ENCODE measurements around the gene CNPY3.

The CNPY3 gene

GRCh38 chr6:42961020-42961470 is 31.8 kb downstream of the CNPY3 start:
- no peak for DNase-seq

- no peak for DNase-seq
These were observed 32.8 kb downstream of the CNPY3 start for GRCh38 chr6:42962096-42962495.

DNA sequence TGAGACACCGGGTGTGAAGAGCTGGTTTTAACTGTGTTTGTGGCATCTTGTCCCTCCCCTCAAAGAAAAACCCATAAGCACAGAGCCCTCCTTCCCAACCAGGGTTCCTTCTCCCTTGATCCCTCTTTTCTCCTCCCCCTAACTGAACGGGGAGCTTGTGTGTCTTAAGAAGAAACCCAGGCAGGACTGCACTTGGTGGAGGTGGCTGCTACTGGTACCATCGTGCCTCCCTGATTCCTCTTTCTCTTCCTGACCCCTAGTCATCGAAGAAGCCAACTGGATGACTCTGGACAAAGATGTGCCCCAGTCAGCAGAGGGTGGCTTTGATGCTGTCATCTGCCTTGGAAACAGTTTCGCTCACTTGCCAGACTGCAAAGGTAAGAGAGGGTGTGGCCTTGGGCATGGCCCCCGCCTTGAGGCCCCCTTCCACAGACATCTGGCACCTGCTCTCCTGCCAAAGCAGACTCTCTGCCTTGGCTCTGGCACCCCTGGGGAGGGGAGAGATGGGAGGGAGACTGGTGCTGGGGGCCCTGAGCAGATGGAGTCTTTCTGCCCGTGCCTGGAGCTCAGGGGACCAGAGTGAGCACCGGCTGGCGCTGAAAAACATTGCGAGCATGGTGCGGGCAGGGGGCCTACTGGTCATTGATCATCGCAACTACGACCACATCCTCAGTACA is 33.4 kb downstream of the CNPY3 start:
- no peak for DNase-seq

GRCh38 chr6:42963179-42963854 is 34.0 kb downstream of the CNPY3 start:
- no peak for DNase-seq

DNA sequence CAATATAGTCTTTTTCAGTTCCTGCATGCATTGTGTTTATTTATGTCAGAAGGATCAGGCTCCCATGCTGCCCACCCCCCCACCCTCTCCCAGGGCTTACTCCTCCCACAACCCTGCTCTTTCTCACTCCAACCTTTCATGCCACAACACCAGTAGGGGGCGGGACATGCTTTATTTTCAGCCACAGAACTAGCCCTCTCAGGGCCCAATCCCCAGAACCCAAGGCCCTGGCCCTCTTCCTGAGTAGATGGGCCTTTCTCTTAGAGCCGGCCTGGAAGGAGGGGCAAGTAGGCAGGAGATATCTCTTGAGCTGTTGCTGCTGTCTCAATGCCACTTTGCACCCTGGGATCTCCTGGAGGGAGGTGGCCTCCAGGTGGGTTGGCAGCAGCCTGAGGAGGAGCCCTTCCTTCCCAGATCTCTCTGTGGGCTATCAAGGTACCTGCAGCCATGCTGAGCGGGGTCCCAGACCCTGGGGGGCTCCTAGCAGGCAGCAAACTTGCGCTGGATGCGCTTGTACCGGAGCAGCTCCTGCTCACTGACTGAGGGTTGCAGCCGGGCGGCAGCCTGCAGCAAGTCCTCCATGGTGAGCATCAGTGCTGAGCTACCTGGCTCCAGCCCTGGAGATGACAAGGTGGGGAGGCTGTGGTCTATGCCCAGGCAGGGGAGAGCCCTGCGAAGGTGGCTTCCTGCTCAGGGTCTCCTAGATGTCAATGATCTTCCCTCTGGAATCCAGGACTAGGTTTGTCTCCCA is 34.8 kb downstream of the CNPY3 start:
- DNase-seq, result peak; percentile 48 to 61 (median 57)

GRCh38 chr6:42966571-42966970 is 37.3 kb downstream of the CNPY3 start:
- peak; percentile 29 to 57 (median 49) for DNase-seq

GRCh38 chr6:42967228-42967627 is 37.9 kb downstream of the CNPY3 start:
- no peak for DNase-seq

DNA sequence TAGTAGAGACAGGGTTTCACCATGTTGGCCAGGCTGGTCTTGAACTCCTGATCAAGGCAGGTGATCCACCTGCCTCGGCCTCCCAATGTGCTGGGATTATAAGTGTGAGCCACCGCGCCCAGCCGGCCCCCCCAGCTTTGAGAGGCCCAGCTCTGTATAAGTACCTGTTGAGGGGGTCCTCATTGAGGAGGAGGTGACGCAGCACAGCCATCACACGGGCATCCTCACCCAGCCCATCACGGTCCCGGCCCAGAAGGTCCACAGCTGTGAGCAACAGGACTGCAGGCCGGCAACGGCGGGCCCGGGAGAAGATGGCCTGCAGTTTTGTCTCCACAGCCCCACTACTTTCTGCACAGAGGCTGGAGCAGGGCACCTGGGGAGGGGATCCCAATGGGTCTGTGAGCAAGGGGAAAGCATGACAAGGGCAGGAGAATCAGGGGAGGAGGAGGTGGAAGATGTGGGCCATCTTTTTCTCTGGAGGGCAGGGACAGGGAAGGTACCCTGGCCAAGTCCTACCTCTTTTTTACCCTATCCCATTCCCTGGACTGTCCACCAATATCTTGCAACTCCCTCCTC is 38.9 kb downstream of the CNPY3 start:
- DNase-seq, result no peak

DNA sequence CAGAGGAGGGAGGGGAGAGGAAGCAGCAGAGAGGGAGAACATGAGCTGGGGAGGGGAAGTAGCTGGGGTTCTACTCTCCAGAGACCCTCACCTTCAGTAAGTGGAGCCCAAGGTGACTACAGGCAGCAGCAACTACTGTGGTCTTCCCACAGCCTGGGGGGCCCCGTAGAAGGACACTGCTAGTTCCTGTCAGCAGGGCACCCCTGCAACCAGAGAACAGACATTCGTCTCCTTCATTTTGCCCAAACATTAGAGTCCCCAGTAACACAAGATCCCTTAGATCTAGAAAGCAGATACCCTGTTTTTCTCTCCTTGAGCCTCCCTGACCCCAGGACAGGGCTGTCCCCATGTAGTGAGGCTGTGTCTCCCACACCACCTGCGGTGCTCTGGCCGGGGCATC is 39.5 kb downstream of the CNPY3 start:
- no peak for DNase-seq

GRCh38 chr6:42969431-42969830 is 40.2 kb downstream of the CNPY3 start:
- DNase-seq, result peak in 1 of 4 experiments; percentile 26

DNA sequence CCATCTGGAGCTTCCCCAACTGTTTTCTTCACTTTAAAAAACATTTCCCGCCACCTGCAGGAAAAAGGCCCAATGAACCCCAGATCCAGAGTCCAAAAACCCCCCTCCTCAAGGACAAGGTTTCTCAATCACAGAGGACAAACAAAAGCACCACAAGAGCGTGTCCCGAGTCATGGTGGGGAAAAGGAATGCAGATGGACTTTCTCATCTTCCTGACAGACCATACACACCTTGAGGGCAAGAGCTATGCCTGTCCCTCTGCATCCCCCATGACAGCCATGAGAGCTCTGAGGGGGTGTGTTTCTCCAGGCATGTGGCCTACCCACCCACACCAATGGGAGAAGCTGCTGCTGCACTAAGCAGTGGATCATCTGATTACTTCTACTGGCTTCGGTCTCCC is 40.7 kb downstream of the CNPY3 start:
- no peak for DNase-seq

DNA sequence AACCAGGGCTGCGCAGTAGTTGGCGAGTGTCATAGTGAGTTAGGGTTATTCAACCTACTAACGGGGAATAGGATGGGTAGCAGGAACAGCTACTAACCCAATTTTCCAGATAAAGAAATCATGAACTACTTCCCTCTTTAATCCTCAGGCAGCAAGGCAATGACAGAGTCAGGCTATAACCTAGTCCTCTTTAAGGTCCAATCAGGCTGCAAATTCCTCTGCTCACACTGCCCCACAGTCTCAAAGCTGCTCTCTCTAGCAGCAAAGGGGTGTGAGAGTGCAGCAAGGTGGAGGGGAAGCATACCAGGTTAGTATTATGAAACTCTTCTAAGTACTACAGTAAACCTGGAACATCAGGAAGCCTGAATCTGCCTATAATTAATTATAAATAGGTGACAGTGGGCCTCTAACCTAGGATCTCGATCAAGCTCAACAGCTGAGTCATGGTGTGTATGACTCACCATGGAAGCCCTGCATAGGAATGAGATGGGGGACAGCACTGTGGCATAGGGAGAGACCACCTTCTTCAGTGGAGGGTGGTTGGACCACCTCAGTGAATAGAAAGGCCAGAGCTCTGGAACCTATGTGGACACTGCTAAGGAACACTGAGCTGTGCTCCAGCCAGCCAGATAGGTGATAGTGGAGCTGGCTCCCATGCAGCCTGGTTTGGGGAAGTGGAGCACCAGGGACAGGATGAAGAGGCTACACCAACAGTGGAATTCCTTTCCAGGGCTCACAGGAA is 41.8 kb downstream of the CNPY3 start:
- DNase-seq, result peak in 3 of 4 experiments; percentile 39 to 56 (median 42)

DNA sequence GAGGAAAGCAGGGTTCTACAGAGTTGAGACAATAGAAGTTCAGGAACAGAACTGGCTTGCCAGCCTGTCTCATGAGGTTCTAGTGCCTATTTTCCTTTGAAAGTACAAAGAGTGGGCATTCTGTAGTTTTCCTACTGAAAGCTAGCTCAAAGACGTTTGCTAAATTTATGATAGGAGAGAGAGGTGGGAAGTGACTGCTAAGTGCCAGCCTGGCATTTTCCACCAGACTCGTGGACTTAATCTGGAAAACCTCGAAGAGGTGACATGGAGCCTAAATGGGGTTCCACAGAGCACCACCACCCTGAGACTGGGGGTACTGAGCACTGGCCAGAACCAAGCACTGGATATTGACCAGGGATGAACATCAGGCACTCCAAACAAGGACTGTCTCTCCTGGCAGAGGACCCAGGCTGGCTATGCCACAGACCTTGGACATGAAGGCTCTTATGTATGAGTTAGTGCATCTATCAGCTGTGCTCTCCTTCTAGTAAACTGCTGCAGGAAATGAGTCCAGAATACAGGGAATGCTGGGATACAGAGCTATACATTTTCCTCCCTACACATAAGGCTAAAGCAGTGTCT is 42.6 kb downstream of the CNPY3 start:
- DNase-seq, result no peak

DNA sequence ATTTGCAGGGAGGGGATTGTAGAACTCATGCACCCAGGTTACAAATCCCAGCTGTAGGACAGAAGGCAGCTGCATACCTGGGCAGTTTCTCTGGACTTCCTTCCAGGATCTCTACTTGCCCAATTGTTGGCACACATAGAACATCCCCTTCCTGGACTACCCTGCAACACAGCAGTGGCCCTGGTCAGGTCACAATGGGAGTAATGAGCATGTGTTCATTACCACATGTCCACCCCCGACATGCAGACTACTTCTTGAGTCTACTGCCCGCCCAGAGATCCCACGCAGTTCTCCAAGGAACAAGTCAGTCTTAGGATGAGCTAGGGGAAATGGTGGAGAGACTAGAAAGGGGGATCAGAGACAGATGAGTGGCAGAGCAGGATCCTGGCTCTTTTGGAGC is 44.6 kb downstream of the CNPY3 start:
- DNase-seq, result peak; percentile 59 to 79 (median 76)

- DNase-seq, result no peak
These were observed 45.7 kb downstream of the CNPY3 start for GRCh38 chr6:42974919-42975505.

DNA sequence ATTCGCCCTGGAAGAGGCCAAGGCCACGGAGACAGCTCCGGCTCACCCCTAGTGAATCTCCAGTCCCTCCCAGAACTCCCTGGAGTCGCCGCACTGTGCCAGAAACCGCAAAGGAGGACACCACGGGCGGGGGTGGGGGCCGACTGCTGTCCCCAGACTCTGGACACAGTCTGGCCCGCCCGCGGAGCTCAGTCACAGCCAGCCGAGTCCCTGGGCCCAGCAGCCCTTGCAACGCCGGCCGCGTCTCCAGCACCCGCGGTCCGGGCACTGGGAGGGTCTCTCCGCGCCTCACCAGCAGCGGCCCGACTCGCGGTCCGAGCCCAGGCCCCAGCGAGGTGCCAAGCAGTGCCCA is 49.2 kb downstream of the CNPY3 start:
- DNase-seq, result peak; percentile 32 to 62 (median 42)

- DNase-seq, result peak; percentile 83 to 96 (median 92)
These were observed 49.7 kb downstream of the CNPY3 start, which contains the start of gene PEX6 for GRCh38 chr6:42978839-42979522. PEX6 (minus strand) TSS chr6:42979181; CDS start chr6:42979150, 31 bp downstream.

DNA sequence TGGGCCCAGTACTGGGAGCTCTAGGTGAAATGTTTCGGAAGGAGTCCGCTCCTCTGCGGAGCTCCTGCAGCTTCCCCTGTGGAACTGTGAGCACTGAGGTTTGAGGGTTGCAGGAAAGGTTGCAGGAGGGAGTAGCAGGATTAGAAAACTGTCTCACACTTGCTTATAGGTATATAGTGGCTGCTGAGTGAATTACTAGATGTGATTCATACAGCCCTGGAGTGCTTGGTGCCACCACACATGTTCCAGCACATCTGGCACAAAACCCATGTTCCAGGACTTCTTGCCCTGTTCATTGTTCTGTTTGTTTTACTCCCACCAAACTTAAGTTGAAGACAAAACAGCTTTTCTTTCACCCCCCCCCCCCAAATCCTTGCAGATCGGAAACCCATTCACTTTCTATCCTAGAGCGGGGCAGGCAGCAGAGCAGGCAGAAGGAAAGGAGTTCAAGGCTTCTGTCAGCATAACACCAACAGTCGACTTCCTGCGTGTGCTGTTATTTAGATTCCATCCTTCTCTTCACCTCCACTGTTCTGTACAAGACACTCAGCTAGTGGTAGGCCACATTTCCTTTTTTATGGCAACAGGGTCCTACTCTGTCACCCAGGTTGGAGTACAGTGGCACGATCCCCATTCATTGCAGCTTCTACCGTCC is 50.4 kb downstream of the CNPY3 start:
- no peak for DNase-seq

DNA sequence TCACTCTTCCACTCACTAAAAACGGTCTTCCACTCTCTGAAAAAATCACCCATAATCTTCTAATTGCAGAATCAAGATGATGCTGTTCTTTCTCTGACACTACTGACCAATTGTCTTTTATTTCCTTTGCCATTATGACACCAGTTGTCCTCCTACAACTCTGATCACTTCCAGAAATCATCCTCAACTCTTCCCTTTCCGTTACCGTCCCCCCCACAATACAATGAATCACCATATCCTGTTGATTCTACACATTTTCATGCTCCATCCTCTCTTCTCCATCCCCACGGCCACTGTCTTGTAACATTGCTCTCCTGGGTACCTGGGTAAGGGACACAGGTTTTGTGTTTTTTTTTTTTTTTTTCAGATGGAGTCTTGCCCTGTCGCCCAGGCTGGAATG is 52.6 kb downstream of the CNPY3 start:
- peak in 1 of 4 experiments; percentile 15 for DNase-seq

Measured in suppressor macrophage (primary cell).